DOHH2 (cell line): Measurements from ENCODE around the gene COMMD3.
A peak's percentile ranks its signal among the peaks of the same experiment; 100 is the strongest.

ENCODE experiments used
- H3F3A ChIP-seq: fragments of 200-600 bp; sonication (generic), shearing (Covaris generic); 2 replicates; pipeline ENCODE4 v1.6.0; 2016; ENCODE audit warnings: antibody characterized with exemption, mild to moderate bottlenecking; ENCODE audit not compliant: control insufficient read depth, insufficient read depth
- H3K27ac ChIP-seq: fragments of 200-600 bp; sonication (generic); 2 replicates; pipeline ENCODE4 v1.5.1; 2014; ENCODE audit warnings: low read depth, mild to moderate bottlenecking, low read length, moderate library complexity
- H3K27me3 ChIP-seq: fragments of 200-600 bp; sonication (generic); 2 replicates; pipeline ENCODE4 v1.6.1; 2014; ENCODE audit warnings: mild to moderate bottlenecking, low read length, mixed read lengths; ENCODE audit not compliant: control insufficient read depth
- H3K36me3 ChIP-seq: fragments of 200-600 bp; sonication (generic); 2 replicates; pipeline ENCODE4 v1.6.1; 2014; ENCODE audit warnings: mild to moderate bottlenecking, low read length, moderate library complexity, mixed read lengths; ENCODE audit not compliant: control insufficient read depth
- H3K4me1 ChIP-seq: fragments of 200-600 bp; sonication (generic); 2 replicates; pipeline ENCODE4 v1.6.1; 2014; ENCODE audit warnings: mild to moderate bottlenecking, low read length, mixed read lengths; ENCODE audit not compliant: control insufficient read depth
- H3K4me2 ChIP-seq: fragments of 200-600 bp; sonication (generic); 2 replicates; pipeline ENCODE4 v1.6.0; 2014; ENCODE audit warnings: mild to moderate bottlenecking, low read length, moderate library complexity
- H3K4me3 ChIP-seq: fragments of 200-600 bp; sonication (generic); 2 replicates; pipeline ENCODE4 v1.5.1; 2014; ENCODE audit warnings: mild to moderate bottlenecking, low read length, mixed read lengths
- H3K79me2 ChIP-seq: fragments of 200-600 bp; sonication (generic); 2 replicates; pipeline ENCODE4 v1.6.1; 2014; ENCODE audit warnings: mild to moderate bottlenecking, low read length, mixed read lengths; ENCODE audit not compliant: control insufficient read depth
- H3K9me2 ChIP-seq: fragments of 200-600 bp; sonication (generic); replicated peaks from 2 replicates; pipeline ENCODE4 v1.6.1; 2014; ENCODE audit warnings: mild to moderate bottlenecking, low read length, mixed read lengths; ENCODE audit not compliant: control insufficient read depth
- H3K9me3 ChIP-seq: fragments of 200-600 bp; sonication (generic); 2 replicates; pipeline ENCODE4 v1.6.1; 2014; ENCODE audit warnings: antibody characterized with exemption, low read length, mixed read lengths; ENCODE audit not compliant: control insufficient read depth, insufficient read depth
- H4K20me1 ChIP-seq: fragments of 200-600 bp; sonication (generic); 2 replicates; pipeline ENCODE4 v1.6.0; 2014; ENCODE audit warnings: low read depth, mild to moderate bottlenecking, antibody characterized with exemption, low read length, moderate library complexity; ENCODE audit not compliant: control insufficient read depth, insufficient read depth
- CTCF ChIP-seq: fragments of 200-600 bp; sonication (generic); IDR thresholded peaks from one replicate; pipeline ENCODE4 v1.5.1; 2014; ENCODE audit warnings: antibody characterized with exemption, mild to moderate bottlenecking, low read depth, low read length; ENCODE audit not compliant: poor library complexity, severe bottlenecking
- EZH2phosphoT487 ChIP-seq: fragments of 200-600 bp; sonication (generic); IDR thresholded peaks from 2 replicates; pipeline ENCODE4 v1.6.1; 2017; ENCODE audit warnings: borderline replicate concordance, mild to moderate bottlenecking, antibody characterized with exemption, low read length, moderate library complexity, mixed read lengths

COMMD3 gene

GRCh38 chr10:22316286-22317075 lies at the start of gene COMMD3:
Gene COMMD3 (plus strand): TSS chr10:22316388. CDS start chr10:22316418, 30 bp downstream.
- no peak for TF ChIP-seq CTCF
- TF ChIP-seq EZH2phosphoT487 = peak; percentile 45; the same call in 1 of the 2 replicates
- Histone ChIP-seq H3K9me2 (no peaks in the 10 kb centered on the region), H3K79me2 (no peaks in the 10 kb centered on the region), H3K27ac (peak within 1 kb of the TSS; percentile 63), H3K4me2 (peak within 1 kb of the TSS; percentile 84), H3F3A (peaks cover 38% of the 10 kb centered on the region), H3K36me3 (peaks cover 2% of the 10 kb centered on the region; the same call in 1 of the 2 replicates), H3K27me3 (peaks cover 45% of the 10 kb centered on the region), H3K4me3 (peak within 1 kb of the TSS; percentile 84), H3K9me3 (no peaks in the 10 kb centered on the region), H4K20me1 (peaks cover 10% of the 10 kb centered on the region; the same call in 1 of the 2 replicates), H3K4me1 (peaks cover 40% of the 10 kb centered on the region)

GRCh38 chr10:22268503-22268902 lies 47.7 kb upstream of the COMMD3 start:
- Histone ChIP-seq H4K20me1 (no peaks in the 10 kb centered on the region), H3K4me2 (no peak overlapping the region), H3K4me3 (no peak overlapping the region), H3K27me3 (peaks cover 25% of the 10 kb centered on the region), H3K9me2 (no peaks in the 10 kb centered on the region), H3K27ac (no peak overlapping the region), H3K9me3 (no peaks in the 10 kb centered on the region), H3K79me2 (no peaks in the 10 kb centered on the region), H3F3A (no peaks in the 10 kb centered on the region), H3K36me3 (no peaks in the 10 kb centered on the region), H3K4me1 (no peaks in the 10 kb centered on the region)
- no peak for TF ChIP-seq CTCF
- no peak for TF ChIP-seq EZH2phosphoT487

GRCh38 chr10:22271786-22272185 lies 44.4 kb upstream of the COMMD3 start:
- TF ChIP-seq CTCF (no peak), EZH2phosphoT487 (no peak)
- H3K79me2 ChIP-seq = no peaks in the 10 kb centered on the region
- no peaks in the 10 kb centered on the region for H3K9me2 ChIP-seq
- H3K27me3 ChIP-seq = peaks cover 19% of the 10 kb centered on the region
- no peaks in the 10 kb centered on the region for H3K4me1 ChIP-seq
- H3K27ac ChIP-seq = no peak overlapping the region
- no peaks in the 10 kb centered on the region for H3F3A ChIP-seq
- no peaks in the 10 kb centered on the region for H3K36me3 ChIP-seq
- H3K4me2 ChIP-seq = no peak overlapping the region
- no peaks in the 10 kb centered on the region for H4K20me1 ChIP-seq
- no peak overlapping the region for H3K4me3 ChIP-seq
- no peaks in the 10 kb centered on the region for H3K9me3 ChIP-seq
